ENCODE data around the gene FOXK2. TPM values are rescaled to one million over a fixed set of nuclear protein-coding genes. Genes with fewer than 3 reads are reported as not detected.
A peak's percentile ranks its signal among the peaks of the same experiment; 100 is the strongest.

Gene FOXK2
- total and polyA plus RNA-seq, 2 of the 8 experiments (the other 6 are each of a cell fraction or from before 2014, with no cell fraction given) = 34.7 to 64.9 TPM

DNA sequence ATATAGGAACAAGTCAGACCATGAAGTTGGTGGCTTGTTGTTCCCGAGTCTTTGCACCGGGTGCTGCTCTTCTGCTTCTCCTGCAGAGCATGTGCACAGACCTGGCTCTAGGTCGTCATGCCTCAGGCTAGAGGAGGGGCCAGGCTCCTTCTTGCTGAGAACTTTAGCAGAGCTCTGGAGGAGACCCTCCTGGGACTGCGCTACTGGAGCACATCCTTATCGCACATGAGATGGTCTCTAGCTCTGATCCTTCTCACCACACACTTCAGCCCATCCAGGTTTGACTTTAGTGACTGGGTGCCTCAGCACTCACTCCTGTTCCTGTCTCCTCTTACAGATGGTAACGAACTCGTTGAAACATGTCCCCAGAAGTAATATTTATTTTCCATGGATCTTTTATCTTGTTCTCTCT is 14.9 kb downstream of the FOXK2 start:
- H4K91ac ChIP-seq (replicated peaks; ENCODE audit: insufficient read length, low read length) = no peak overlapping the region
- H4K5ac ChIP-seq (ENCODE audit: insufficient read length, low read depth, low read length) = no peak overlapping the region
- no peak overlapping the region for H2BK12ac ChIP-seq (ENCODE audit: low read depth, low read length)
- H2BK5ac ChIP-seq (ENCODE audit: low read depth, low read length) = no peak overlapping the region
- no peak for FAIRE-seq
- no peak overlapping the region for H3K27ac ChIP-seq (ENCODE audit: low read depth, low read length)
- H3K9me3 ChIP-seq (ENCODE audit: insufficient read depth in 2 of 2, low read depth in 1 of 2, low read length in 1 of 2) = no peaks in the 10 kb centered on the region
- H3K23me2 ChIP-seq (ENCODE audit: low read depth, low read length) = no peaks in the 10 kb centered on the region; the same call in 1 of the 2 replicates
- H2BK120ac ChIP-seq (replicated peaks; ENCODE audit: low read depth, low read length) = no peak overlapping the region
- no peak for TF ChIP-seq TAF7 (optimal IDR thresholded peaks at IDR 0.05; ENCODE audit: borderline replicate concordance, low read depth, low read length)
- TF ChIP-seq, protein P1, sequence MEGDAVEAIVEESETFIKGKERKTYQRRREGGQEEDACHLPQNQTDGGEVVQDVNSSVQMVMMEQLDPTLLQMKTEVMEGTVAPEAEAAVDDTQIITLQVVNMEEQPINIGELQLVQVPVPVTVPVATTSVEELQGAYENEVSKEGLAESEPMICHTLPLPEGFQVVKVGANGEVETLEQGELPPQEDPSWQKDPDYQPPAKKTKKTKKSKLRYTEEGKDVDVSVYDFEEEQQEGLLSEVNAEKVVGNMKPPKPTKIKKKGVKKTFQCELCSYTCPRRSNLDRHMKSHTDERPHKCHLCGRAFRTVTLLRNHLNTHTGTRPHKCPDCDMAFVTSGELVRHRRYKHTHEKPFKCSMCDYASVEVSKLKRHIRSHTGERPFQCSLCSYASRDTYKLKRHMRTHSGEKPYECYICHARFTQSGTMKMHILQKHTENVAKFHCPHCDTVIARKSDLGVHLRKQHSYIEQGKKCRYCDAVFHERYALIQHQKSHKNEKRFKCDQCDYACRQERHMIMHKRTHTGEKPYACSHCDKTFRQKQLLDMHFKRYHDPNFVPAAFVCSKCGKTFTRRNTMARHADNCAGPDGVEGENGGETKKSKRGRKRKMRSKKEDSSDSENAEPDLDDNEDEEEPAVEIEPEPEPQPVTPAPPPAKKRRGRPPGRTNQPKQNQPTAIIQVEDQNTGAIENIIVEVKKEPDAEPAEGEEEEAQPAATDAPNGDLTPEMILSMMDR (IDR thresholded peaks at IDR 0.05; ENCODE audit: control extremely low read depth in 1 of 3, insufficient read depth in 1 of 3, low read depth in 1 of 3, low read length in 3 of 3) = 0 out of 4 replicates have a peak, but pooled peaks of 1 of the 3 experiments have one; percentile 4
- ChIA-PET CTCF (ENCODE audit: partially characterized antibody) (interaction anchor here (1.0 to 4.8 kb wide), 4 partner anchors 8 to 54 kb away, joined by 5 to 40 read pairs (median 9); no protein-coding TSS in a partner anchor), POLR2A (ENCODE audit: partially characterized antibody) (interaction anchor here (1.0 to 1.2 kb wide), 2 partner anchors 17 to 32 kb away, joined by 3 read pairs; no protein-coding TSS in a partner anchor)
- H2AFZ ChIP-seq (ENCODE audit: low read length) = no peak overlapping the region
- 96% methylated on average over 7 of the region's 7 CpGs; no CpG with 5 or more reads in 1 of the 2 experiments for WGBS, 2 experiments (ENCODE audit: extremely low coverage in 1 of 2, insufficient coverage in 1 of 2, insufficient read length in 1 of 2, insufficient replicate concordance in 2 of 2, low coverage in 1 of 2, low lambda C conversion rate in 2 of 2, missing lambda C conversion rate in 1 of 2)
- no peak overlapping the region for H3K56ac ChIP-seq (replicated peaks; ENCODE audit: insufficient read length, low read depth, low read length)
- 0 out of 2 replicates have a peak overlapping the region, but pooled peaks have one; percentile 81 for H2BK15ac ChIP-seq (ENCODE audit: low read length)
- H3K4me2 ChIP-seq (ENCODE audit: insufficient read depth in 1 of 2, low read depth in 2 of 2, low read length in 2 of 2) = no peak overlapping the region
- H3K4me3 ChIP-seq (ENCODE audit: extremely low read depth in 1 of 4, insufficient read depth in 2 of 4, low read depth in 3 of 4, low read length in 4 of 4) = no peak overlapping the region
- H3K79me2 ChIP-seq (ENCODE audit: control insufficient read depth in 1 of 2, insufficient read depth in 2 of 2, low read length in 2 of 2) = peaks cover 45 to 99% of the 10 kb centered on the region in 2 experiments
- H3K79me1 ChIP-seq (ENCODE audit: low read depth, low read length) = peaks cover 10% of the 10 kb centered on the region
- no peak overlapping the region for H3K18ac ChIP-seq (ENCODE audit: extremely low read depth, low read length)
- DNase-seq (ENCODE audit: low read depth in 1 of 2, low spot score in 2 of 2) = no peak
- H2BK20ac ChIP-seq (ENCODE audit: low read length) = no peak overlapping the region
- no peak overlapping the region for H2AK5ac ChIP-seq (ENCODE audit: low read depth, low read length)
- H3K4me1 ChIP-seq (replicated peaks in 1 of 4; ENCODE audit: control insufficient read depth in 3 of 4, insufficient read depth in 4 of 4, low read length in 3 of 4) = peaks cover 3 to 13% (median 7%) of the 10 kb centered on the region in 4 experiments; a peak in 6 of 7 replicates
- H3K4ac ChIP-seq (replicated peaks; ENCODE audit: insufficient read length, low read depth, low read length) = no peak overlapping the region
- H4K20me1 ChIP-seq (replicated peaks in 1 of 2; ENCODE audit: control insufficient read depth in 1 of 2, insufficient read depth in 2 of 2, low read length in 2 of 2) = peaks cover 23 to 38% of the 10 kb centered on the region in 2 experiments
- H4K8ac ChIP-seq (ENCODE audit: extremely low read depth, insufficient read depth, low read length) = peak overlapping the region; percentile 66; the same call in 1 of the 2 replicates
- no peaks in the 10 kb centered on the region for H3K36me3 ChIP-seq (ENCODE audit: control insufficient read depth in 2 of 4, insufficient read depth in 4 of 4, low read length in 3 of 4)
- H3K27me3 ChIP-seq (replicated peaks in 1 of 4; ENCODE audit: control insufficient read depth in 3 of 4, extremely low read depth in 1 of 4, insufficient read depth in 3 of 4, low read length in 3 of 4) = no peaks in the 10 kb centered on the region
- no peak overlapping the region for H3K9ac ChIP-seq (replicated peaks in 1 of 4; ENCODE audit: extremely low read depth in 1 of 4, low read depth in 3 of 4, low read length in 3 of 4)
- H3K23ac ChIP-seq (ENCODE audit: insufficient read length) = no peak overlapping the region
- no peak overlapping the region for H3K14ac ChIP-seq (ENCODE audit: insufficient read length)
